ENCODE data around the gene SPAG16.

Gene SPAG16

DNA sequence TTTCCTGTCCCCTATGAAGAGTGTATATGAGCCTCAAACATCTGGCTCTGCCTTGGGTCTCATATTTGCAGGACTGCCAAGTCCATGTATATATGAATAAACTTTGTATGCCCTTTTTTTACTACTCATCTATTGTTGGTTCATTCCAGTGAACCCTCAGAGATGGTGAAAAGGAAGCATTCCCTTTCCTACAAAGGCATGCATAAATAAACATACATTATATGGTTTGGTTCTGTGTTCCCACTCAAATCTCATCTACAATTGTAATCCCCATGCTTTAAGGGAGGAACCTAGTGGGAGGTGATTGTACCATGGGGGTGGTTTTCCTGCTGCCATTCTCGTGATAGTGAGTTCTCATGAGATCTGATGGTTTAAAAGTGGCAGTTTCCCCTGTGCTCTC is 534.2 kb downstream of the SPAG16 start:
- peak; percentile 29 for DNase-seq (ENCODE audit: extremely low read depth, low read depth)
- TF ChIP-seq, protein P1, sequence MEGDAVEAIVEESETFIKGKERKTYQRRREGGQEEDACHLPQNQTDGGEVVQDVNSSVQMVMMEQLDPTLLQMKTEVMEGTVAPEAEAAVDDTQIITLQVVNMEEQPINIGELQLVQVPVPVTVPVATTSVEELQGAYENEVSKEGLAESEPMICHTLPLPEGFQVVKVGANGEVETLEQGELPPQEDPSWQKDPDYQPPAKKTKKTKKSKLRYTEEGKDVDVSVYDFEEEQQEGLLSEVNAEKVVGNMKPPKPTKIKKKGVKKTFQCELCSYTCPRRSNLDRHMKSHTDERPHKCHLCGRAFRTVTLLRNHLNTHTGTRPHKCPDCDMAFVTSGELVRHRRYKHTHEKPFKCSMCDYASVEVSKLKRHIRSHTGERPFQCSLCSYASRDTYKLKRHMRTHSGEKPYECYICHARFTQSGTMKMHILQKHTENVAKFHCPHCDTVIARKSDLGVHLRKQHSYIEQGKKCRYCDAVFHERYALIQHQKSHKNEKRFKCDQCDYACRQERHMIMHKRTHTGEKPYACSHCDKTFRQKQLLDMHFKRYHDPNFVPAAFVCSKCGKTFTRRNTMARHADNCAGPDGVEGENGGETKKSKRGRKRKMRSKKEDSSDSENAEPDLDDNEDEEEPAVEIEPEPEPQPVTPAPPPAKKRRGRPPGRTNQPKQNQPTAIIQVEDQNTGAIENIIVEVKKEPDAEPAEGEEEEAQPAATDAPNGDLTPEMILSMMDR (IDR thresholded peaks at IDR 0.05; ENCODE audit: low read depth, low read length): no peak

DNA sequence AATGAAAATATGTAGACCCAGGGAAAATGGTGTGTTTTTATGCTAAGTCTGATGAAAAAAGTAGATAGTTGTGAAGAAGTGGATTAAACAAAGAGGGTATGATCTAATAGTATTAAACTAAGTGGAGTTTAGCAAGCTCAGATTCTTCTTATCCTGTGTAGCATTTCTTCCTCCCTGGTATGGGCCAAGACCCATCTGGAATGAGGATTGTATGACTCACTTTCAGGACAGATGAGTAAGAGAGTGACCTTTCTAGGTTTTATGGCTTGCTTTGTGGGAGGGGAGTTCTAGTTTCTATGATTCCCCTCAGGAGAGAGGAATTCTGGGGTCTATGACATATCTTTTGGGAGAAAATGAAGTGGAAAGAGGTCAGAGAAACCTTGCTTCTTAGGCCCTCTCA is 550.1 kb downstream of the SPAG16 start:
- TF ChIP-seq, protein P1 (IDR thresholded peaks at IDR 0.05; ENCODE audit: low read depth, low read length): no peak
- peak; percentile 86 for DNase-seq (ENCODE audit: extremely low read depth, low read depth)

DNA sequence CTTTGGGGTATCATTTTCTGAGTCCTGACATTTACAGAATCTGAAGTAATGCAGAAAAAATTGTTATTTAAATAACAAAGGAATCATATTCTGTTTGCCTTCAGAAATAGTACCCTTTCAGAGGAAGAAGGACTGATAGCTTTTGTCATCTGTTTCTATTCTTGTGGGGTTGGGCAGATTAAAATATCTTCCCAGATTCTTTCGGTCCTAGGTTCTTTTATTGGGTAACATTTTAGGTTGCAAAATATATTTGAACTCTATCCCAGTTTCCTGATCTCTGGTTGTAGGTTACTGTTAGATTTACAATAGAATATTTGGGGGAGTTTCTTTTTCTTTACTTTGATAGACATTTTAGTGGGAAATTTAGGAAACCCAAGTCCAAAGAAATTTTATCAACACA is 550.5 kb downstream of the SPAG16 start:
- peak; percentile 82 for DNase-seq (ENCODE audit: extremely low read depth, low read depth)
- TF ChIP-seq, protein P1 (IDR thresholded peaks at IDR 0.05; ENCODE audit: low read depth, low read length): no peak

DNA sequence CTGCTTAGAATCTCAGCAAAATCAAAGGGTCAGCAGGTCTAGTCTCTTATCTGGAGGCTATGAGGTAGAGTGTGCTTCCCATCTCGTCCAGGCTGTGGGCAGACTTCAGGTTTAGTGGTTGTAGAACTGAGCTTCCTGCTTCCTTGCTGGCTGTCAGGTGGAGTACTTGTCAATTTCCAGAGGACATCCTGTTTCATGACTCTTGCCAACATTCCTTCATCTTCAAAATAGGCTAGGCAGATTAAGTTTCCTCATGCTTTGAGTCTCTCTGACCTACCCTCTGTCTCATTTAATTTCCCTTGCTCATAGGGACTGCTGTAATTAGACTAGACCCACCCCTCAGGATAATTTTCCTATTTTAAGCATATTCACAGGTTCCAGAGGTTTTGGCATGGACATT is 562.6 kb downstream of the SPAG16 start:
- DNase-seq (ENCODE audit: extremely low read depth, low read depth): peak; percentile 23
- TF ChIP-seq, protein P1 (IDR thresholded peaks at IDR 0.05; ENCODE audit: low read depth, low read length): no peak

DNA sequence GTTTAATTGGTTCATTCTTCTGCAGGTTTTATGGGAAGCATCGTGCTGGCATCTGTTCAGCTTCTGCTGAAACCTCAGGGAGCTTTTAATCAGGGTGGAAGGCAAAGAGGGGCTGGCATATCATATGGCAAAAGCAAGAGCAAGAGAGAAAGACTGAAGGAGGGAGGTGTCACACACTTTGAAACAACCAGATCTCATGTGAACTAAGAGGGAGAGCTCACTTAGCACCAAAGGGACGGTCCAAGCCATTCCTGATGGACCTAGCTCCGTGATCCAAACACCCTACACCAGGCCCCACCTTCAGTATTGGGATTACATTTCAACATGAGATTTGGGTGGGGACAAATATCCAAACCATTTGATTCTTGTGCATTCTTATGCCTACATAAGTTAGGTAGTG is 563.1 kb downstream of the SPAG16 start:
- TF ChIP-seq, protein P1 (IDR thresholded peaks at IDR 0.05; ENCODE audit: low read depth, low read length): no peak
- no peak for DNase-seq (ENCODE audit: extremely low read depth, low read depth)

DNA sequence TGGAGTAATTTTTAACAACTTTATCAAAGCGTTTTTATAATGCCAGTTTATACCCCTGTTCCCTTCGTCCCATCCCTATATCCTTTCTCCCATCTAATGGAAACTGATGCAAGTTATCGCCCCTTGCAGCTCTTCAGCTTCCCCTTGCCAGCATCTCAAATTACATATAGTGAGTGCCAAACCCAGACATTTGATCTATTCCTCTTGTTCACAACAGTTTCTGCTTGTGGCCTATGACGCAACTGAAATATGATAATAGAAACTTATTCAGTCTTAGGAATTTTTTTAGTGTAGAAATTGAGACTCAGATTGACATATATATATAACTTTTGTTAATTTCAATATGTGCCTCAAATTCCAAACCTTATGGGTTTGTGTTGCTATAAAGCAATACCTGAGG is 564.4 kb downstream of the SPAG16 start:
- peak; percentile 57 for DNase-seq (ENCODE audit: extremely low read depth, low read depth)
- TF ChIP-seq, protein P1 (IDR thresholded peaks at IDR 0.05; ENCODE audit: low read depth, low read length): no peak

DNA sequence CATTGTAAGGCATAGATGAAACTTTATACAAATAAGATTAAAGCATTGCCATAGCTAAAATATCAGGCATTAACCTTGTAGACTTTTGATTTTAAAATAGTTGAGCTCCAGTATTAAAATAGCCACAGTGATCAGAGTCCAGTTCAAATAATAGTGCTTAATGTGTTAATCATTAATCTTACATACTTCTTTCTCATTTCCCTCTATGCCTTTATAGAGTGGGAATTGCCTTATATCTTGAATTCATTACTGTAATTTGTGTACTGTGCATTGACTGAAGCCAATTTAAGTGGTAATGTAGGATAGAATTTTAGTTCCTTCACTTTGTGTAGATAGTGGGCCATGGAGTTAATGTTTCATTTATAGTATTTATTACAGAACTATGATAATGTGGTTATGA is 577.4 kb downstream of the SPAG16 start:
- DNase-seq (ENCODE audit: extremely low read depth, low read depth): no peak
- TF ChIP-seq, protein P1 (IDR thresholded peaks at IDR 0.05; ENCODE audit: low read depth, low read length): no peak

All from AG09319 (cell line).